Body of pancreas (tissue), 4 donors: ENCODE data around the gene NDUFA11. TPM values are rescaled to one million over a fixed set of nuclear protein-coding genes. Genes with fewer than 3 reads are reported as not detected.
"Not testable (repeated sequence)": the region's sequence is repeated elsewhere in the genome, so short reads cannot be mapped to it uniquely, and the experiment has no call there.

Source experiments
- ATAC-seq: fragments of 150-250 bp; one replicate; pipeline ENCODE4 v1.9.1; 2016
- DNase-seq, 4 donors: peaks; one replicate each; pipeline ENCODE4 v3.0.0-alpha.2; 2019
- H3K27ac ChIP-seq, 4 donors: fragments of 200-600 bp; sonication (generic); 1 replicate in 3 of 4; 2 replicates in 1 of 4; pipeline versions ENCODE4 v1.5.1 to v1.6.1; 2016 to 2019; ENCODE audit warnings: mild to moderate bottlenecking in 1 of 4, mixed read lengths in 1 of 4, moderate library complexity in 1 of 4
- H3K27me3 ChIP-seq, 2 donors: fragments of 200-600 bp; sonication (generic); one replicate each; pipeline ENCODE4 v1.6.0; 2016; ENCODE audit warnings: mild to moderate bottlenecking in 1 of 2
- H3K36me3 ChIP-seq, 2 donors: fragments of 200-600 bp; sonication (generic); replicated peaks in 1 of 2; 2 replicates each; pipeline ENCODE4 v1.5.1; 2016; ENCODE audit warnings: low read depth in 2 of 2; ENCODE audit not compliant: insufficient read depth in 1 of 2
- H3K4me1 ChIP-seq: fragments of 200-600 bp; sonication (generic); one replicate; pipeline ENCODE4 v1.6.0; 2016
- H3K4me3 ChIP-seq, 2 donors: fragments of 200-600 bp; sonication (generic); 1 replicate in 1 of 2; 2 replicates in 1 of 2; pipeline ENCODE4 v1.5.1; 2016 to 2019
- H3K9me3 ChIP-seq, 3 donors: fragments of 200-600 bp; sonication (generic); 1 replicate in 2 of 3; 2 replicates in 1 of 3; pipeline ENCODE4 v1.5.1; 2016
- CTCF ChIP-seq, 7 experiments: fragments of 450-650 bp in 4 of 7; fragments of 200-600 bp in 3 of 7; sonication (generic) in 3 of 7; IDR thresholded peaks; one replicate each; pipeline ENCODE4 v1.5.1; 2016 to 2019; ENCODE audit warnings: antibody characterized with exemption in 7 of 7
- POLR2A ChIP-seq, 3 donors: fragments of 450-650 bp; IDR thresholded peaks; one replicate each; pipeline ENCODE4 v1.6.1; 2016; ENCODE audit warnings: antibody characterized with exemption in 3 of 3, mild to moderate bottlenecking in 2 of 3
- WGBS, 2 donors: methylation state at CpG; one replicate each; pipeline ENCODE4 v1.1.5; 2017; 5-methylcytosine and 5-hydroxymethylcytosine counted together
- intact Hi-C: fragments of 100-400 bp; cut with DNase I; formaldehyde crosslinking; loops from one replicate; pipeline ENCODE4 v1.15.1; 2023
- total RNA-seq, 2 donors: library from RNA; depleted of rRNA; stranded (reverse); fragments of >200 nt; gene quantifications; one replicate each; pipeline ENCODE4 v1.1.0, GENCODE V29; 2016

Gene NDUFA11
- total RNA-seq, 2 donors from 2014 or later = 31.6 to 79.1 TPM

- no peaks in the 10 kb centered on the region for H3K36me3 ChIP-seq
- no peaks in the 10 kb centered on the region for H3K9me3 ChIP-seq
- H3K27me3 ChIP-seq = no peaks in the 10 kb centered on the region
- no peak overlapping the region for H3K27ac ChIP-seq
- intact Hi-C loops = no loop called here
- ATAC-seq (no peak), DNase-seq (no peak)
- TF ChIP-seq CTCF (IDR thresholded peaks at IDR 0.05) = no peak
- TF ChIP-seq POLR2A (IDR thresholded peaks at IDR 0.05) = no peak
- H3K4me1 ChIP-seq = no peaks in the 10 kb centered on the region
- no peak overlapping the region for H3K4me3 ChIP-seq
- WGBS, 2 donors = 69 to 76% methylated on average over 5 to 11 of the region's 11 CpGs
Observed at GRCh38 chr19:5863030-5863665, 40.4 kb downstream of the NDUFA11 start.

- intact Hi-C loops = no loop called here
- TF ChIP-seq CTCF (IDR thresholded peaks at IDR 0.05) = no peak
- TF ChIP-seq POLR2A (IDR thresholded peaks at IDR 0.05) = no peak
- no peaks in the 10 kb centered on the region for H3K4me1 ChIP-seq
- H3K4me3 ChIP-seq = no peak overlapping the region
- no peaks in the 10 kb centered on the region for H3K27me3 ChIP-seq
- no peaks in the 10 kb centered on the region for H3K36me3 ChIP-seq
- no peaks in the 10 kb centered on the region for H3K9me3 ChIP-seq
- DNase-seq (no peak), ATAC-seq (no peak)
- H3K27ac ChIP-seq = no peak overlapping the region
- 80 to 87% methylated on average over 18 of the region's 18 CpGs for WGBS, 2 donors
Observed at GRCh38 chr19:5857203-5858081, 46.1 kb downstream of the NDUFA11 start.

GRCh38 chr19:5855151-5855550 is 48.4 kb downstream of the NDUFA11 start:
- intact Hi-C loops = not testable (repeated sequence)

GRCh38 chr19:5854121-5854520 is 49.5 kb downstream of the NDUFA11 start:
- WGBS, 2 donors = 75 to 81% methylated on average over 10 of the region's 10 CpGs
- H3K9me3 ChIP-seq, H3K27me3 ChIP-seq, H3K36me3 ChIP-seq, H3K4me1 ChIP-seq, intact Hi-C loops, ATAC-seq, DNase-seq, H3K4me3 ChIP-seq, H3K27ac ChIP-seq: not testable (repeated sequence)

More at GRCh38 chr19:5855151-5855550, 48.4 kb downstream of the NDUFA11 start:
- not testable (repeated sequence) for H3K27ac ChIP-seq, ATAC-seq, DNase-seq, H3K9me3 ChIP-seq, H3K4me1 ChIP-seq, H3K36me3 ChIP-seq, H3K4me3 ChIP-seq, H3K27me3 ChIP-seq
- 76 to 79% methylated on average over 9 of the region's 9 CpGs for WGBS, 2 donors

- Histone ChIP-seq H3K27ac (peak within 1 kb of the TSS; percentile 48 to 88 (median 77)), H3K4me3 (no peak within 1 kb of the TSS), H3K36me3 (no peaks in the 10 kb centered on the region), H3K9me3 (no peaks in the 10 kb centered on the region), H3K4me1 (peaks cover 6% of the 10 kb centered on the region), H3K27me3 (no peaks in the 10 kb centered on the region)
- ATAC-seq (peak; percentile 78), DNase-seq (peak; percentile 45 to 69 (median 56))
- WGBS, 2 donors = 54 to 63% methylated on average over 10 of the region's 10 CpGs
- intact Hi-C loops = no loop called here
- TF ChIP-seq POLR2A (IDR thresholded peaks at IDR 0.05) (peak in 2 of 3 donors; percentile 67 to 73), CTCF (IDR thresholded peaks at IDR 0.05) (peak in 1 of 7 experiments; percentile 1)
Observed at GRCh38 chr19:5851302-5851701, 52.3 kb downstream of the NDUFA11 start, which contains the start of gene FUT3. Gene FUT3, minus strand, starts transcription at chr19:5851449.
